GM18526 (cell line): Measurements from ENCODE around the gene DIS3L2.

ENCODE experiments used
- POLR2A ChIP-seq: IDR thresholded peaks from 3 replicates; pipeline ENCODE4 v1.6.1; 2011; ENCODE audit not compliant: insufficient read length; ENCODE audit errors: extremely low read depth

The DIS3L2 gene

DNA sequence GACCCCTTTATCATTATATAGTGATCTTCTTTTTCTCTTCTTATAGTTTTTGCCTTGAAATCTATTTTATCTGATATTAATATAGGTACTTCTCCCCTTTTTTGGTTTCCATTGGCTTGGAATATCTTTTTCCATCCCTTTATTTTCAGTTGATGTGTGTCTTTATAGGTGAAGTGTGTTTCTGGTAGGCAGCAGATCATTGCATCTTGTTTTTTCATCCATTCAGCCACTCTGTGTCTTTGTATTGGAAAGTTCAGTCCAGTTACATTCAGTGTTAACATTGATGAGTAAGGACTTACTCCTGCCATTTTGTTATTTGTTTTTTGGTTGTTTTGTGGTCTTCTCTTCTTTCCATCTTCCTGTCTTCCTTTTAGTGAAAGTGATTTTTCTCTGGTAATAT is 133.4 kb downstream of the DIS3L2 start:
- no peak for TF ChIP-seq POLR2A

DNA sequence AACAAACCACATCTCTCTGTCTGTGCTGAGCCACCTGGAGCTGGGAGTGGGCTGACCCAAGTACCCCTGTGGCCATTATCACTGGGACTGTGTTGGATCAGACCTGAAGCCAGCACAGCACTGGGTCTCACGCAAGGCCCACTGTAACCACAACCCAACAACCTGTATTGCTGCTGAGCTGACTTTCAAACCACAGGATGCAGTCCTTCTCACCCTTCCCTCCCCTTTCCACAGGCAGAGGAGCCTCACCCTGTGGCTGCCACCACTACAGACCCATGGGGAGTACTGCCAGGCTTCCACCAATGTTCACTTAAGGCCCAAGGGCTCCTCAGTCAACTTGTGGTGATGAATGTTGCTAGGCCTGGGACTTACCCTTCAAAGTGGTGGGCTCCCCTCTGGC is 135.7 kb downstream of the DIS3L2 start:
- no peak for TF ChIP-seq POLR2A

DNA sequence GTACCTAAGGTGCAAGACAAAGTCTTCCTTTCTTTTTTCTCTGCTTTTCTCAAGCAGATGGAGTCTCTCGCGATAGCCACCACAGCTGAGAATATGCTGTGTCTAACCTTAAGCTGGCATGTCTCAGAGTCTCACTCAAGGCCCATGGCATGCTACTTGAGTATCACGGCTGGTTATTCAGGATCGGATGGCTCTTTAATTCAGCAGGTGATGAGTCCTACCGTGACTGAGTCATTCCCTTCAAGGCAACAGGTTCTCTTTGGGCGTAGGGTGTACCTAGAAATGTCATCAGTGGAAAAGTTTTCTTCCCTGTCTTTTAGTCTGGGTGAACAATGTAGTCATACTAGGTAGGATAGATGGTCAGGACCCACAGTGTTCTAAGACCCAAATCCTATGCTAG is 136.2 kb downstream of the DIS3L2 start:
- TF ChIP-seq POLR2A: no peak

DNA sequence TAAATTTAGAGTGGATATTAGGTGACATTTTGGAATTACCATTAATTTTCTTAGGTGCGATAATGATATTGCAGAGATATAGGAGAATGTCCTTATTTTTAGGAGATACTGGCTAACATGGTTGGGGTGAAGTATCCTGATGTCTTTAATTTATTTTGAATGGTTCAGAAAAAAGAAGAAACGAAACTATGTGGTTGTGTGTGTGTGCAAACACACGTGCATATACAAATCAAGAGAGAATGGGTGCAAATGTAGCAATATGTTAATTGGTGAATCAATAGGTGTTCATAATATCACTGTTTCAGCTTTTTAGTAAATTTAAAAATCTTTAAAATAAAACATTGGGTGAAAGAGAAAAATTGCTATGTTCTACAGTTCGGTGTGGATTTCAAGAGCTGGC is 140.9 kb downstream of the DIS3L2 start:
- TF ChIP-seq POLR2A: no peak

DNA sequence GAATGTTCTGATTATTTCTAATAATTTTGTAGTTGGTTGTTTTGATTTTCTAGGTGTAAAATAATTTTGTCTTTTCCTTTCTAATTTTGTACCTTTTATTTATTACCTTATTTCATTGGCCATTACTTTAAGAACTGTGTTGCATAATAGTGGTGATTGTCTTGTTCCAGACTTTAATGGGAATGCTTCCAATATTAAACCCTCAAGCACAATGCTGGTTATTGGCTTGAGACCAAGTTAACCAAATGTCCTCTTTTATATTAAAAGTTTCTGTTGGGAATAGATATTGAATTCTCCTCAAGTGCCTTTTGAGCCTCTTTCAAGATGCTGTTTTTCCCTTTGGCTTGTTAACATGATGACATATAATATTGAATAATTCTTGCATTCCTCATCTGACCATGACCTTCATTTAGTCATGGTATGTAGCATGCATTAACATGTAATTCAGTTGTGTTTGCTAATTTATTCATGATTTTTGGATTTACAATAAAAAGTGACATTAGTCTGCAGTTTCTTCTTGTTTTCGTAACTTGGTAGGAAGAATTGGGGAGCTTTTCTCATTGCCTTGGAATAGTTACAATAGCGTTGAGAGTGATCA is 141.7 kb downstream of the DIS3L2 start:
- TF ChIP-seq POLR2A: no peak

DNA sequence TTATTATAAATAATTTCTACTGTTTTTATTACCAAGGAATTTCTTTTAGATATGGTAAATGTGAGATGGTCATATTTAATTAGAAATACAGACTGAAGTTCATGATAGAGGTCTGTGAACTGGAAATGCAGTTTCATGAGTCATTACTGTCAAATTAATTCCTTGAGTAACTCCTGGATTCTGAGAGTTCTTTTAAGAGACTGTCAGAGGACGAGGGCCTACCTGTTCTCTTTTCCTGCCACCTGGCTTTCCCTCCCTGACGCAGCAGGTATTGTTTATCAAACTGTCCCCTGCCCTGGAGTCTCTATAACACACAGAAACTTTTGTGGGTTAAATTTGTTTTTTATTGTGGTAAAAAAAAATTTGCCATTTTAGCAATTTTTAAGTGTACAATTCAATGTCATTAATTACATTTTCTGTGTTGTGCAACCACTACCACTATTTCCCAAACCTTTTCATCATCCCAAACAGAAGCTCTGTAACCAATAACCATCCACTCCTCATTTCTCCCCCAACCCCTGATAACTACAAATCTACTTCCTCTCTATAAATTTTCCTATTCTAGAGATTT is 142.6 kb downstream of the DIS3L2 start:
- no peak for TF ChIP-seq POLR2A

- TF ChIP-seq POLR2A: no peak
These were observed 150.0 kb downstream of the DIS3L2 start for GRCh38 chr2:232111551-232111950.

DNA sequence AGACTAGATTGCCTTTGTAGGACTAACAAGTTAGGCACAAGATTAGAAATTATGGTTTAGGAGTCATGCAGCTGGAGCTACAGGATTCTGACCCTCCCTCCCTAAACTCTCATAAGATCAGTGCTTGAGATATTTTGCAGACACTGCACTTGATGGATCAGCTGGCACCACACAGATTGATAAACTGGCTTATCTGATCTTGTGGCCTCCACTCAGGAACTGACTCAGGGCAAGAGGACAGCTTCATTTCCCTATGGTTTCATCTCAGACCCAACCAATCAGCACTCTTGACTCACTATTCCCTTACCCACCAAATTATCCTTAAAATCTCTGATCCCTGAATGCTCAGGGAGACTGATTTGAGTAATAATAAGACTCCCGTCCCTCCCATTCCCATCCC is 152.3 kb downstream of the DIS3L2 start:
- TF ChIP-seq POLR2A: no peak

DNA sequence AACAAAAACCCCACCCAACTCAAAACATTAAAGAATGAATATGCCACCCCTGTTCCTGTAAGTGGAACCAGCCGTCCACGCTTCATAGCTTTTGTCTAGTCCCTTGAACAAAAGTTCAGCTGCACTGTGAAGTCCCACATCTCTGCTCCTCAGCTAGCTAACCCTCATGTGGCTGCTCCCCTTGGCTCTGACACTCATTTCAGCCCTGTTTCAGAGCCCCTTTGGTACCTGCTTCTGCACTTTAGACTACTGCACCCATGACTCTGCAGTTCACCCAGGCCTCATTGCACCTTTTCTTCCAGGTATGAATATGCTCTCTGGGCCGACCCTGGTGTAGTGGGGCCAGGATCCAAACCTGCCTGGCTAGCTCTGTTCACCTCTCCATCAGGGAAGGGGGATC is 155.3 kb downstream of the DIS3L2 start:
- no peak for TF ChIP-seq POLR2A

DNA sequence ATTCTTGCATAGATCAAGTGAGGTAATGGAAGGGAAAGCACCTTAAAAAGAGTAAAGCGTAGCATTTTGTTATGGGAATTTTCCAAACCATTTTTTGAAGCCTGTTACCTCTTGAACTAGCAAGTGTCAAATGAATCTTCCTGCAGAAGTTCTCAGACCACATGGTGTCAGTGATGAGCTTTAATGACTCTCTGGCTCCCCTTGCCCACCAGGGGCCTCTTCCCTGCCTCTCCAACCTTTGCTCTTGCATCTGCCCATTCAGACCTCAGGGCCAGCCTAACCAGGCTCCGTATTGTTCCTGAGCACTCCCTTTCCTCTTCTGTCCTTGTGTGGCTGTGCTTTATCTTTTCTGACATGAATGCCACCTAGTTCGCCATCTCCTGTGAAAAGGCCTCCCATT is 155.9 kb downstream of the DIS3L2 start:
- no peak for TF ChIP-seq POLR2A

- no peak for TF ChIP-seq POLR2A
These were observed 159.4 kb downstream of the DIS3L2 start for GRCh38 chr2:232120911-232121310.

DNA sequence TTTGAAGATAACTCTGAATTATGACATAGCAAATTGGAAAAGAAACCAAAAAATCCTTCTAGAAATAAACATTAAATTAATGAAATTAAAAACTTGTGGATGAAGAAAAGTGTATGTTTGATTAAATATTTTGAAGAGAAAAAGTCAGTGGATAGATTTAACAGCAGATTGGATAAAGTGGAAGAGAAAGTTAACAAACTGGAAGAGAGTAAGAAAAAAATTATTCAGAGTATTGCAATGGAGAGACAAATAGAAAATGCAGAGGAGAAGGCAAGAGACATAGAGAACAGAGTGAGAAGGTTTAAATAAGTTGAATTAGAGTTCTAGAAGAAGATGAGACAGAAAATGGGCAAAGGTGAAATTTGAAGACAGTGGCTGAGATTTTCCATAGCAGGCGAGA is 162.8 kb downstream of the DIS3L2 start:
- TF ChIP-seq POLR2A: no peak

DNA sequence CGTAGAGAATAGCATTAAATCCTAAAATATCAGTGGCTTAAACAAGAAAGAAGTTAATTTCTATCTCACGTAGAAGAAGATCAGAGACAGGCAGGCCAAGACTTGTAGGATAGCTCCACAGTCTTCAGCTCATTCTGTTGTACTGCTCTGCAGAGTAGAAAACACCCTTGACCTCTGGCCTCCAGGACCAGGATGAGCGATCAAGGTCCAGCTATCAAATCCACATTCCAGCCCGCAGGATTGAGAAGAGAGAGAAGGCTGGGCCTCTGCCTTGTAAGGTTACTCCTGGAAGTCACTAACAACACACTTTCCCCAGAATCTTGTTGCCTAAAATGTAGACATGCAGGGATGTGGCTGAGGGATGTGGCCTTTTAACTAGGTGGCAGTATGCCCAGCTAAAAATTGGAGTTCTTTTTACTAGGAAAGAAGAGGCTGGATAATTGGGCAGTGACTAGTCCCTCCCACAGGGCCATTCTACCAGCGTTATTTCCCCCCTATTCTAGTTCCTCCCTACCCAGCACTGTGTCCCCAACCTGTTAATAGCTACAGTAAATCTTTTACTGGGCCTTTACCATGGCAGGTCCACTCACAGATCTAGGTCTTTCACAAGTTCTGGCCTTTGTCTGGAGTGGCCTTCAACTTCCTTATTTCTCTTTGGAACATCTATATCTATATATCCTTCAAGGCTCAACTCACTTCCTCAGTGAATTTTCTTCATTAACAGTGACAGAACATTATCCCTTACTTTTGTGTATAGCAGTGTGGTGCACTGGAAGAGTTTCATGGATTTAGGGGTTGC is 165.0 kb downstream of the DIS3L2 start:
- no peak for TF ChIP-seq POLR2A

- no peak for TF ChIP-seq POLR2A
These were observed 168.0 kb downstream of the DIS3L2 start for GRCh38 chr2:232129483-232129882.

DNA sequence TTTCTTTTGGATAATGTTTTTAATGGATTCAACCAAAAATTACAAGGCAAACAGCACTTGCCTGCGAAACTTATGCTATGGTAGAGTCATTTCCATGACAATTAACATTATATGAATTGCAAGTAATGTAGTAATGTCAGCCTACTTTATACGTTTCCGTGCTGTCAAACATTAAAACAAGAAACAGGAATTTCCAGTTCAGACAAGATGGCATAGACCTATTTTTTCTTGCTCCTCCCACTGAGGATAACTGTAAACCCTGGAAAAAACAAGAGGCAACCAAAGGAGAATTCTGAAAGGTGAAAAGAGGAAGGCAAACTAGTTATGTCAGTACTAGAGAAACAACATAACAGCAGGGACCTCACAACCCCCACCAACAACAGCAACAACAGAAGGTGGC is 170.7 kb downstream of the DIS3L2 start:
- TF ChIP-seq POLR2A: no peak

DNA sequence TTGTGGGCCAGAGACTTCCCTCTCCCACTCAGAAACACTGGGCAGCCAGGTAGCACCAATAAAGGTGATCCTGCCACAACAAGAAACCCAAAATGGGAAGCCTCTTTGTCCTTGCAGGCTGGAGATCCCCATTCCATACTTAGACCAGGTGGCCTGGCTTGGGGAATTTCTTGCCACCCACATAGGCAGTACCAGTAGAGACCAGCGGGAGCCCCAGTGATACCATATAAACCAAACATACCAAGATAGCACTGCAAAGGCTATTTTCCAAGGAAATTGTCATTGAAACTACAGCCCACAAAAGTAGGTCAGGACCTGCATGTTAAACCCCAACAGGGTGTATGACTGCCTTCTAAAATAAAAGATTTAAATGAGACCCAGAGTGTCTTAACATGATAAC is 171.6 kb downstream of the DIS3L2 start:
- no peak for TF ChIP-seq POLR2A

GRCh38 chr2:232134939-232135338 is 173.4 kb downstream of the DIS3L2 start:
- TF ChIP-seq POLR2A: no peak
